Measurements from ENCODE around the gene MTHFR.

- no peak for TF ChIP-seq CTCF (IDR thresholded peaks at IDR 0.05)
- TF ChIP-seq POLR2A (IDR thresholded peaks at IDR 0.05), result peak in 1 of 2 donors; percentile 23
These were observed 68.8 kb downstream of the MTHFR start for GRCh38 chr1:11736746-11737639.

Data from adrenal gland (tissue), 5 donors.